SKM-1 (cell line): Measurements from ENCODE around the gene KSR2.

Experiments
- DNase-seq: peaks from one replicate; lab custom pipeline; 2025; ENCODE audit not compliant: unreplicated experiment; lab: John Stamatoyannopoulos, UW

Gene KSR2

GRCh38 chr12:117545216-117545615, 423.6 kb downstream of the KSR2 start:
- no peak for DNase-seq

- no peak for DNase-seq
Observed at GRCh38 chr12:117540011-117540410, 428.8 kb downstream of the KSR2 start.

- no peak for DNase-seq
Observed at GRCh38 chr12:117538926-117539325, 429.9 kb downstream of the KSR2 start.

- no peak for DNase-seq
Observed at GRCh38 chr12:117538032-117538690, 430.6 kb downstream of the KSR2 start.

- DNase-seq: no peak
Observed at GRCh38 chr12:117533687-117534086, 435.1 kb downstream of the KSR2 start.

GRCh38 chr12:117530796-117531195, 438.0 kb downstream of the KSR2 start:
- no peak for DNase-seq

- no peak for DNase-seq
Observed at GRCh38 chr12:117528538-117528937, 440.3 kb downstream of the KSR2 start.

- DNase-seq: no peak
Observed at GRCh38 chr12:117527479-117527855, 441.3 kb downstream of the KSR2 start.

- no peak for DNase-seq
Observed at GRCh38 chr12:117526757-117527478, 441.9 kb downstream of the KSR2 start.

- DNase-seq: no peak
Observed at GRCh38 chr12:117525766-117526165, 443.0 kb downstream of the KSR2 start.

- no peak for DNase-seq
Observed at GRCh38 chr12:117524806-117525205, 444.0 kb downstream of the KSR2 start.

- DNase-seq: no peak
Observed at GRCh38 chr12:117523971-117524370, 444.8 kb downstream of the KSR2 start.

- DNase-seq: no peak
Observed at GRCh38 chr12:117522559-117522958, 446.2 kb downstream of the KSR2 start.

GRCh38 chr12:117521867-117522266, 446.9 kb downstream of the KSR2 start:
- DNase-seq: no peak

- DNase-seq: no peak
Observed at GRCh38 chr12:117521346-117521745, 447.4 kb downstream of the KSR2 start.

GRCh38 chr12:117518594-117519270, 450.1 kb downstream of the KSR2 start:
- no peak for DNase-seq

- DNase-seq: no peak
Observed at GRCh38 chr12:117517219-117517739, 451.5 kb downstream of the KSR2 start.

- DNase-seq: no peak
Observed at GRCh38 chr12:117516034-117516433, 452.8 kb downstream of the KSR2 start.

GRCh38 chr12:117514016-117514415, 454.8 kb downstream of the KSR2 start:
- DNase-seq: no peak

GRCh38 chr12:117513353-117513752, 455.4 kb downstream of the KSR2 start:
- DNase-seq: no peak

GRCh38 chr12:117508468-117508867, 460.3 kb downstream of the KSR2 start:
- no peak for DNase-seq

GRCh38 chr12:117507548-117507947, 461.2 kb downstream of the KSR2 start:
- no peak for DNase-seq
